HEK293 (cell line): ENCODE data around the gene GSG1L.

ENCODE experiments used
- MYNN ChIP-seq: fragments of 450-650 bp; formaldehyde crosslinking; IDR thresholded peaks from 2 replicates; pipeline ENCODE4 v1.5.1; 2016; ENCODE audit warnings: missing biosample characterization, missing genetic modification characterization, borderline replicate concordance
- ZNF133 ChIP-seq: fragments of 450-650 bp; formaldehyde crosslinking; IDR thresholded peaks from 2 replicates; pipeline ENCODE4 v1.5.1; 2016; ENCODE audit warnings: missing biosample characterization, missing genetic modification characterization
- ZNF221 ChIP-seq: fragments of 450-650 bp; formaldehyde crosslinking; IDR thresholded peaks from 2 replicates; pipeline ENCODE4 v1.5.1; 2017; ENCODE audit warnings: missing biosample characterization, missing genetic modification characterization, borderline replicate concordance
- ZNF239 ChIP-seq: fragments of 450-650 bp; formaldehyde crosslinking; IDR thresholded peaks from 2 replicates; pipeline ENCODE4 v1.5.1; 2016; ENCODE audit warnings: missing biosample characterization, missing genetic modification characterization
- ZNF274 ChIP-seq, 2 experiments: fragments of 200-500 bp in 1 of 2; fragments of 450-650 bp in 1 of 2; sonication (Bioruptor generic) in 1 of 2; formaldehyde crosslinking in 1 of 2; IDR thresholded peaks; 2 replicates each; pipeline versions ENCODE4 v1.5.1 to v1.6.1; 2014 to 2016; ENCODE audit warnings: borderline replicate concordance in 1 of 2, inconsistent platforms in 1 of 2, low read length in 1 of 2, missing biosample characterization in 1 of 2, missing genetic modification characterization in 1 of 2
- ZNF629 ChIP-seq: fragments of 450-650 bp; formaldehyde crosslinking; IDR thresholded peaks from 2 replicates; pipeline ENCODE4 v1.5.1; 2017; ENCODE audit warnings: missing biosample characterization, missing genetic modification characterization
- TF ChIP-seq, protein P1 (sequence below): fragments of 450-650 bp; formaldehyde crosslinking; IDR thresholded peaks from 2 replicates; pipeline ENCODE4 v1.5.1; 2016; ENCODE audit warnings: missing biosample characterization, missing genetic modification characterization
- TF ChIP-seq, protein P2 (sequence below): fragments of 450-650 bp; formaldehyde crosslinking; IDR thresholded peaks from 2 replicates; pipeline ENCODE4 v1.5.1; 2016; ENCODE audit warnings: missing biosample characterization, missing genetic modification characterization, borderline replicate concordance
- TF ChIP-seq, protein P3 (sequence below): fragments of 450-650 bp; IDR thresholded peaks from 2 replicates; pipeline ENCODE4 v1.5.1; 2018; ENCODE audit warnings: missing biosample characterization, mild to moderate bottlenecking, missing genetic modification characterization
- TF ChIP-seq, protein P4 (sequence below): sonication (generic); formaldehyde crosslinking; IDR thresholded peaks from 2 replicates; pipeline ENCODE4 v1.8.1; 2022; ENCODE audit warnings: mild to moderate bottlenecking, moderate library complexity, missing genetic modification reagents
- TF ChIP-seq, protein P5 (sequence below): fragments of 450-650 bp; formaldehyde crosslinking; IDR thresholded peaks from 2 replicates; pipeline ENCODE4 v1.5.1; 2016; ENCODE audit warnings: missing biosample characterization, missing genetic modification characterization

DNA sequence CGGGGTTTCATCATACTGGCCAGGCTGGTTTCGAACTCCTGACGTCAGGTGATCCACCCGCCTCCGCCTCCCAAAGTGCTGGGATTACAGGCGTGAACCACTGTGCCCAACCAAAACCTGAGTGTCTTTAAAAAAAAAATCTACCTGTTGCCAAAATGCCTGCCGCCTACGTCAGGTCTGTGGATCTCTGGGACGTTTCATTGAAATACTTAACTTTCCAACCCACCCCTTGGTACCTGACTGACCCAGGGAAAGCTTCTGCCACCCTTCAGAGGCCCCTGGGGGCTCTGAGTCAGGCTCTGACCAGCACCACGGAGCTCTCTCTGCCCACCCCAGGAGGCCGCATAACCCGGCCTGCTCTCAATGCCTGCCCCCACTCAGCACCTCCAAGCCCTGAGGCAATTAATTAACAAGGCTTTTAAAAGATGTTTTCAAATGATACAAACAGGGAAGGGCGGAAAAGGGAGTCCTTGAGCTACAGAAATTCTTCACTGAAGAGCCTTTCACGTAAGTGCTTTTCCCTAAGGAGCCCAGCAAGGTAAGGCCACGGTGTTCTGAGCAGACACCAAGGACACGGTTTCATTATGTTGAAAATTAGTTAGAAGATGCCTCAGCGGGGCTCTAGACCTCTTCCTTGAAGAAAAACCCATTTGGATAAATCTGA lies 29.3 kb upstream of the GSG1L start:
- TF ChIP-seq, protein P1, sequence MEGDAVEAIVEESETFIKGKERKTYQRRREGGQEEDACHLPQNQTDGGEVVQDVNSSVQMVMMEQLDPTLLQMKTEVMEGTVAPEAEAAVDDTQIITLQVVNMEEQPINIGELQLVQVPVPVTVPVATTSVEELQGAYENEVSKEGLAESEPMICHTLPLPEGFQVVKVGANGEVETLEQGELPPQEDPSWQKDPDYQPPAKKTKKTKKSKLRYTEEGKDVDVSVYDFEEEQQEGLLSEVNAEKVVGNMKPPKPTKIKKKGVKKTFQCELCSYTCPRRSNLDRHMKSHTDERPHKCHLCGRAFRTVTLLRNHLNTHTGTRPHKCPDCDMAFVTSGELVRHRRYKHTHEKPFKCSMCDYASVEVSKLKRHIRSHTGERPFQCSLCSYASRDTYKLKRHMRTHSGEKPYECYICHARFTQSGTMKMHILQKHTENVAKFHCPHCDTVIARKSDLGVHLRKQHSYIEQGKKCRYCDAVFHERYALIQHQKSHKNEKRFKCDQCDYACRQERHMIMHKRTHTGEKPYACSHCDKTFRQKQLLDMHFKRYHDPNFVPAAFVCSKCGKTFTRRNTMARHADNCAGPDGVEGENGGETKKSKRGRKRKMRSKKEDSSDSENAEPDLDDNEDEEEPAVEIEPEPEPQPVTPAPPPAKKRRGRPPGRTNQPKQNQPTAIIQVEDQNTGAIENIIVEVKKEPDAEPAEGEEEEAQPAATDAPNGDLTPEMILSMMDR = no peak
- TF ChIP-seq ZNF221 (tag by site-specific recombination) = no peak
- TF ChIP-seq ZNF239 = no peak
- no peak for TF ChIP-seq MYNN (tag by site-specific recombination)
- no peak for TF ChIP-seq ZNF133 (tag by site-specific recombination)
- TF ChIP-seq ZNF629 (tag by site-specific recombination) = no peak
- TF ChIP-seq, protein P2, sequence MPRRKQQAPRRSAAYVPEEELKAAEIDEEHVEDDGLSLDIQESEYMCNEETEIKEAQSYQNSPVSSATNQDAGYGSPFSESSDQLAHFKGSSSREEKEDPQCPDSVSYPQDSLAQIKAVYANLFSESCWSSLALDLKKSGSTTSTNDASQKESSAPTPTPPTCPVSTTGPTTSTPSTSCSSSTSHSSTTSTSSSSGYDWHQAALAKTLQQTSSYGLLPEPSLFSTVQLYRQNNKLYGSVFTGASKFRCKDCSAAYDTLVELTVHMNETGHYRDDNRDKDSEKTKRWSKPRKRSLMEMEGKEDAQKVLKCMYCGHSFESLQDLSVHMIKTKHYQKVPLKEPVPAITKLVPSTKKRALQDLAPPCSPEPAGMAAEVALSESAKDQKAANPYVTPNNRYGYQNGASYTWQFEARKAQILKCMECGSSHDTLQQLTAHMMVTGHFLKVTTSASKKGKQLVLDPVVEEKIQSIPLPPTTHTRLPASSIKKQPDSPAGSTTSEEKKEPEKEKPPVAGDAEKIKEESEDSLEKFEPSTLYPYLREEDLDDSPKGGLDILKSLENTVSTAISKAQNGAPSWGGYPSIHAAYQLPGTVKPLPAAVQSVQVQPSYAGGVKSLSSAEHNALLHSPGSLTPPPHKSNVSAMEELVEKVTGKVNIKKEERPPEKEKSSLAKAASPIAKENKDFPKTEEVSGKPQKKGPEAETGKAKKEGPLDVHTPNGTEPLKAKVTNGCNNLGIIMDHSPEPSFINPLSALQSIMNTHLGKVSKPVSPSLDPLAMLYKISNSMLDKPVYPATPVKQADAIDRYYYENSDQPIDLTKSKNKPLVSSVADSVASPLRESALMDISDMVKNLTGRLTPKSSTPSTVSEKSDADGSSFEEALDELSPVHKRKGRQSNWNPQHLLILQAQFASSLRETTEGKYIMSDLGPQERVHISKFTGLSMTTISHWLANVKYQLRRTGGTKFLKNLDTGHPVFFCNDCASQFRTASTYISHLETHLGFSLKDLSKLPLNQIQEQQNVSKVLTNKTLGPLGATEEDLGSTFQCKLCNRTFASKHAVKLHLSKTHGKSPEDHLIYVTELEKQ (tag by site-specific recombination) = no peak
- TF ChIP-seq, protein P3, sequence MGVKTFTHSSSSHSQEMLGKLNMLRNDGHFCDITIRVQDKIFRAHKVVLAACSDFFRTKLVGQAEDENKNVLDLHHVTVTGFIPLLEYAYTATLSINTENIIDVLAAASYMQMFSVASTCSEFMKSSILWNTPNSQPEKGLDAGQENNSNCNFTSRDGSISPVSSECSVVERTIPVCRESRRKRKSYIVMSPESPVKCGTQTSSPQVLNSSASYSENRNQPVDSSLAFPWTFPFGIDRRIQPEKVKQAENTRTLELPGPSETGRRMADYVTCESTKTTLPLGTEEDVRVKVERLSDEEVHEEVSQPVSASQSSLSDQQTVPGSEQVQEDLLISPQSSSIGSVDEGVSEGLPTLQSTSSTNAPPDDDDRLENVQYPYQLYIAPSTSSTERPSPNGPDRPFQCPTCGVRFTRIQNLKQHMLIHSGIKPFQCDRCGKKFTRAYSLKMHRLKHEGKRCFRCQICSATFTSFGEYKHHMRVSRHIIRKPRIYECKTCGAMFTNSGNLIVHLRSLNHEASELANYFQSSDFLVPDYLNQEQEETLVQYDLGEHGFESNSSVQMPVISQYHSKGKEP (tag by site-specific recombination) = no peak
- no peak for TF ChIP-seq ZNF274 (IDR thresholded peaks at IDR 0.05; ENCODE audit: low read length)
- TF ChIP-seq ZNF274 (tag by site-specific recombination; IDR thresholded peaks at IDR 0.05; ENCODE audit: borderline replicate concordance) = no peak
- TF ChIP-seq, protein P4, sequence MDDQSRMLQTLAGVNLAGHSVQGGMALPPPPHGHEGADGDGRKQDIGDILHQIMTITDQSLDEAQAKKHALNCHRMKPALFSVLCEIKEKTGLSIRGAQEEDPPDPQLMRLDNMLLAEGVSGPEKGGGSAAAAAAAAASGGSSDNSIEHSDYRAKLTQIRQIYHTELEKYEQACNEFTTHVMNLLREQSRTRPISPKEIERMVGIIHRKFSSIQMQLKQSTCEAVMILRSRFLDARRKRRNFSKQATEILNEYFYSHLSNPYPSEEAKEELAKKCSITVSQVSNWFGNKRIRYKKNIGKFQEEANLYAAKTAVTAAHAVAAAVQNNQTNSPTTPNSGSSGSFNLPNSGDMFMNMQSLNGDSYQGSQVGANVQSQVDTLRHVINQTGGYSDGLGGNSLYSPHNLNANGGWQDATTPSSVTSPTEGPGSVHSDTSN = no peak
- TF ChIP-seq, protein P5, sequence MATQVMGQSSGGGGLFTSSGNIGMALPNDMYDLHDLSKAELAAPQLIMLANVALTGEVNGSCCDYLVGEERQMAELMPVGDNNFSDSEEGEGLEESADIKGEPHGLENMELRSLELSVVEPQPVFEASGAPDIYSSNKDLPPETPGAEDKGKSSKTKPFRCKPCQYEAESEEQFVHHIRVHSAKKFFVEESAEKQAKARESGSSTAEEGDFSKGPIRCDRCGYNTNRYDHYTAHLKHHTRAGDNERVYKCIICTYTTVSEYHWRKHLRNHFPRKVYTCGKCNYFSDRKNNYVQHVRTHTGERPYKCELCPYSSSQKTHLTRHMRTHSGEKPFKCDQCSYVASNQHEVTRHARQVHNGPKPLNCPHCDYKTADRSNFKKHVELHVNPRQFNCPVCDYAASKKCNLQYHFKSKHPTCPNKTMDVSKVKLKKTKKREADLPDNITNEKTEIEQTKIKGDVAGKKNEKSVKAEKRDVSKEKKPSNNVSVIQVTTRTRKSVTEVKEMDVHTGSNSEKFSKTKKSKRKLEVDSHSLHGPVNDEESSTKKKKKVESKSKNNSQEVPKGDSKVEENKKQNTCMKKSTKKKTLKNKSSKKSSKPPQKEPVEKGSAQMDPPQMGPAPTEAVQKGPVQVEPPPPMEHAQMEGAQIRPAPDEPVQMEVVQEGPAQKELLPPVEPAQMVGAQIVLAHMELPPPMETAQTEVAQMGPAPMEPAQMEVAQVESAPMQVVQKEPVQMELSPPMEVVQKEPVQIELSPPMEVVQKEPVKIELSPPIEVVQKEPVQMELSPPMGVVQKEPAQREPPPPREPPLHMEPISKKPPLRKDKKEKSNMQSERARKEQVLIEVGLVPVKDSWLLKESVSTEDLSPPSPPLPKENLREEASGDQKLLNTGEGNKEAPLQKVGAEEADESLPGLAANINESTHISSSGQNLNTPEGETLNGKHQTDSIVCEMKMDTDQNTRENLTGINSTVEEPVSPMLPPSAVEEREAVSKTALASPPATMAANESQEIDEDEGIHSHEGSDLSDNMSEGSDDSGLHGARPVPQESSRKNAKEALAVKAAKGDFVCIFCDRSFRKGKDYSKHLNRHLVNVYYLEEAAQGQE = no peak
